ENCODE results near the gene MYCN. TPM values are rescaled to one million over a fixed set of nuclear protein-coding genes. Genes with fewer than 3 reads are reported as not detected.
"Not testable (repeated sequence)": the region's sequence is repeated elsewhere in the genome, so short reads cannot be mapped to it uniquely, and the experiment has no call there.

MYCN gene
- total and polyA plus RNA-seq, 2 experiments from 2014 or later: 8.9 to 16.7 TPM

DNA sequence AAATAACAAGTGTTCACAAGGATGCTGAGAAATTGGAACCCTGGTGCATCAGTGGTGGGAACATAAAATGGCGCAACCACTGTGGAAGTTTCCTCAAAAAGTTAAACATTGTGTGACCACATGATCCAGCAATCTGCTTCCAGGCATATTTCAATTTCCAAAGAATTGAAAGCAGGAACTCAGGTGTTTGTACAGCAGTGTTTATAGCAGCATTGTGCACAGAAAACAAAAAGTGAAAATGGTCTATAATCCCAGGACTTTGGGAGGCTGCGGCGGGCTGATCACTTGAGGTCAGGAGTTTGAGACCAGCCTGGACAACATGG lies 38.6 kb upstream of the MYCN start:
- no peak overlapping the region for H2AFZ ChIP-seq
- H3K4me1 ChIP-seq (ENCODE audit: insufficient read depth): no peaks in the 10 kb centered on the region
- no peaks in the 10 kb centered on the region for H3K9me2 ChIP-seq (replicated peaks; ENCODE audit: insufficient read depth)
- no peaks in the 10 kb centered on the region for H3K36me3 ChIP-seq (replicated peaks; ENCODE audit: insufficient read depth, low read depth)
- no peak overlapping the region for H3K4me3 ChIP-seq
- no peak for DNase-seq (ENCODE audit: low spot score)
- no peaks in the 10 kb centered on the region for H3K27me3 ChIP-seq
- 87% methylated on average over 3 of the region's 3 CpGs for WGBS (ENCODE audit: low lambda C conversion rate, missing lambda C conversion rate)
- no peaks in the 10 kb centered on the region for H3K9me3 ChIP-seq (ENCODE audit: low read depth)
- H4K20me1 ChIP-seq (ENCODE audit: insufficient read depth, poor library complexity, severe bottlenecking): no peaks in the 10 kb centered on the region
- H3K27ac ChIP-seq: no peak overlapping the region
- TF ChIP-seq EZH2 (IDR thresholded peaks at IDR 0.05; ENCODE audit: borderline replicate concordance): no peak
- TF ChIP-seq EZH2phosphoT487 (IDR thresholded peaks at IDR 0.05; ENCODE audit: low read depth, severe bottlenecking, unreplicated experiment): no peak
- TF ChIP-seq, protein P1, sequence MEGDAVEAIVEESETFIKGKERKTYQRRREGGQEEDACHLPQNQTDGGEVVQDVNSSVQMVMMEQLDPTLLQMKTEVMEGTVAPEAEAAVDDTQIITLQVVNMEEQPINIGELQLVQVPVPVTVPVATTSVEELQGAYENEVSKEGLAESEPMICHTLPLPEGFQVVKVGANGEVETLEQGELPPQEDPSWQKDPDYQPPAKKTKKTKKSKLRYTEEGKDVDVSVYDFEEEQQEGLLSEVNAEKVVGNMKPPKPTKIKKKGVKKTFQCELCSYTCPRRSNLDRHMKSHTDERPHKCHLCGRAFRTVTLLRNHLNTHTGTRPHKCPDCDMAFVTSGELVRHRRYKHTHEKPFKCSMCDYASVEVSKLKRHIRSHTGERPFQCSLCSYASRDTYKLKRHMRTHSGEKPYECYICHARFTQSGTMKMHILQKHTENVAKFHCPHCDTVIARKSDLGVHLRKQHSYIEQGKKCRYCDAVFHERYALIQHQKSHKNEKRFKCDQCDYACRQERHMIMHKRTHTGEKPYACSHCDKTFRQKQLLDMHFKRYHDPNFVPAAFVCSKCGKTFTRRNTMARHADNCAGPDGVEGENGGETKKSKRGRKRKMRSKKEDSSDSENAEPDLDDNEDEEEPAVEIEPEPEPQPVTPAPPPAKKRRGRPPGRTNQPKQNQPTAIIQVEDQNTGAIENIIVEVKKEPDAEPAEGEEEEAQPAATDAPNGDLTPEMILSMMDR (IDR thresholded peaks at IDR 0.05; ENCODE audit: poor library complexity): no peak
- no peaks in the 10 kb centered on the region for H3K79me2 ChIP-seq
- no peak overlapping the region for H3K4me2 ChIP-seq

DNA sequence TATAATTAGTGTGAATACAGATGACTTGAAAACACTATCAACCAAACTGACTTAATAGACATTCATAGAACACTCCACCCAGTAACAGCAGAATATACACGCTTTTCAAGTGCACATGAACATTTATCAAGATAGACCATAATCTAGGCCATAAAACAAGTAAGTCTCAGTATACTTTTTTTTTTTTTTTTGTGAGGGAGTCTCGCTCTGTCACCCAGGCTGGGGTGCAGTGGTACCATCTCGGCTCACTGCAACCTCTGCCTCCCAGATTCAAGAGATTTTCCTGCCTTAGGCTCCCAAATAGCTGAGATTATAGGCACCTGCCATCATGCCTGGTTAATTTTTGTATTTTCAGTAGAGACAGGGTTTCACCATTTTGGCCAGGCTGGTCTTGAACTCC lies 36.4 kb upstream of the MYCN start:
- H3K27ac ChIP-seq; H3K79me2 ChIP-seq; H4K20me1 ChIP-seq (ENCODE audit: insufficient read depth, poor library complexity, severe bottlenecking); H3K27me3 ChIP-seq; H3K4me3 ChIP-seq; H3K9me2 ChIP-seq (replicated peaks; ENCODE audit: insufficient read depth); H2AFZ ChIP-seq; H3K4me1 ChIP-seq (ENCODE audit: insufficient read depth); H3K9me3 ChIP-seq (ENCODE audit: low read depth); H3K4me2 ChIP-seq; H3K36me3 ChIP-seq (replicated peaks; ENCODE audit: insufficient read depth, low read depth); DNase-seq (ENCODE audit: low spot score): not testable (repeated sequence)
- 95% methylated on average over 3 of the region's 3 CpGs for WGBS (ENCODE audit: low lambda C conversion rate, missing lambda C conversion rate)

DNA sequence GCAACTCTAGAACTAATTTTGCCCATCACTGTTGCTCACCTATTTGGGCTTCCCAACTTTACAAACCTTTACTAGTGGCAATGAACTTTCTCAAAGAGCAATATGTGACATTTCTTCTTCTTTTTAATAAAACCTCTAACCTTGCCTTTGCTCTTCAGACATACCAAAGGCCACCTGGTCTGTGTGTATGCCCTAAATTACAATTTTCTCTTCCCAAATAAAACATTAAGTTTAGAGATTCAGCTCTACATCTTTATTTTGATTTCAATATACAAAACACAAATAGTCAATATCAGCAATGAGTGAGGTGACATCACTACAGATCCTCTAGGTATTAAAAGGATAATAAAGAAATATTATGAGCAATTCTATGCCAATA lies 35.1 kb upstream of the MYCN start:
- H3K36me3 ChIP-seq (replicated peaks; ENCODE audit: insufficient read depth, low read depth): no peaks in the 10 kb centered on the region
- H4K20me1 ChIP-seq (ENCODE audit: insufficient read depth, poor library complexity, severe bottlenecking): no peaks in the 10 kb centered on the region
- H3K9me2 ChIP-seq (replicated peaks; ENCODE audit: insufficient read depth): no peaks in the 10 kb centered on the region
- no peaks in the 10 kb centered on the region for H3K27me3 ChIP-seq
- H3K9me3 ChIP-seq (ENCODE audit: low read depth): no peaks in the 10 kb centered on the region
- H3K4me2 ChIP-seq: no peak overlapping the region
- no peak overlapping the region for H2AFZ ChIP-seq
- no peak for TF ChIP-seq EZH2 (IDR thresholded peaks at IDR 0.05; ENCODE audit: borderline replicate concordance)
- no peak for DNase-seq (ENCODE audit: low spot score)
- no peaks in the 10 kb centered on the region for H3K79me2 ChIP-seq
- no peaks in the 10 kb centered on the region for H3K4me1 ChIP-seq (ENCODE audit: insufficient read depth)
- H3K27ac ChIP-seq: no peak overlapping the region
- H3K4me3 ChIP-seq: no peak overlapping the region

DNA sequence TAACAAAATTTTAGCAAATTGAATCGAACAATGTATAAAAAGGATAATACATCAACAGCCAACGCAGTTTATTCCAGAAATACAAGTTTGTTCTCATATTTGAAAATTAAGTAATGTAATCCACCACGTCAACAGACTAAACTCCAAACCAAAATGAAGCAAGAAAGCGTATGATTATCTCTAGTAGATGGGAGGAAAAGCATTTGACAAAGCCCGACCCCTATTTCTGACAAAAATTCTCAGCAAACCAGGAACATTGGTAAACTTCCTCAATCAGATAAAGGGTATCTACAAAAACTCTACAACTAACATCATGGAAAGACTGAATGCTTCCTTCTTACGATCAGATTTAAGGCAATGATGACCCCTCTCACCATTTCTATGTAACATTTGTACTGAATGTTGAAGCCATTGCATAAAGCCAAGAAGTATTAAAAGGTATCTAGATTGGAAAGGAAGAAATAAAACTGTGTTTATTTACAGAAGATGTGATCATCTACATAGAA lies 34.3 kb upstream of the MYCN start:
- no peaks in the 10 kb centered on the region for H3K4me1 ChIP-seq (ENCODE audit: insufficient read depth)
- no peak overlapping the region for H3K4me2 ChIP-seq
- no peak overlapping the region for H3K27ac ChIP-seq
- TF ChIP-seq EZH2phosphoT487 (IDR thresholded peaks at IDR 0.05; ENCODE audit: low read depth, severe bottlenecking, unreplicated experiment): no peak
- TF ChIP-seq EZH2 (IDR thresholded peaks at IDR 0.05; ENCODE audit: borderline replicate concordance): no peak
- TF ChIP-seq, protein P1 (IDR thresholded peaks at IDR 0.05; ENCODE audit: poor library complexity): no peak
- WGBS (ENCODE audit: low lambda C conversion rate, missing lambda C conversion rate): 85% methylated on average over 6 of the region's 6 CpGs
- no peaks in the 10 kb centered on the region for H3K36me3 ChIP-seq (replicated peaks; ENCODE audit: insufficient read depth, low read depth)
- DNase-seq (ENCODE audit: low spot score): no peak
- H2AFZ ChIP-seq: no peak overlapping the region
- no peak overlapping the region for H3K4me3 ChIP-seq
- H3K27me3 ChIP-seq: no peaks in the 10 kb centered on the region
- no peaks in the 10 kb centered on the region for H3K9me2 ChIP-seq (replicated peaks; ENCODE audit: insufficient read depth)
- H4K20me1 ChIP-seq (ENCODE audit: insufficient read depth, poor library complexity, severe bottlenecking): no peaks in the 10 kb centered on the region
- no peaks in the 10 kb centered on the region for H3K9me3 ChIP-seq (ENCODE audit: low read depth)
- no peaks in the 10 kb centered on the region for H3K79me2 ChIP-seq

DNA sequence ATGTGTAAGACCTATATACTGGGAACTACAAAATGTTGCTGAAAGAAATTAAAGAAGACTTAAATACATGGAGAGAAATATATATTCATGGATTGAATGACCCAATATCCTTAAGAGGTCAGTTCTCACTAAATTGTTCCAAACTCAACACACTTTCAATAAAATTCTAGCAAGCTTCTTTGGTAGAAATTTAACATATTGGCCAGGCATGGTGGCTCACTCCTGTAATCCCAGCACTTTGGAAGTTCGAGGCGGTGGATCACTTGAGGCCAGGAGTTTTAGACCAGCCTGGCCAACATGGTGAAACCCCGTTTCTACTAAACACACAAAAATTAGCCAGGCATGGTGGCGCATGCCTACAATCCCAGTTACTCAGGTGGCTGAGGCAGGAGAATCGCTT lies 33.6 kb upstream of the MYCN start:
- TF ChIP-seq EZH2phosphoT487 (IDR thresholded peaks at IDR 0.05; ENCODE audit: low read depth, severe bottlenecking, unreplicated experiment) (no peak), EZH2 (IDR thresholded peaks at IDR 0.05; ENCODE audit: borderline replicate concordance) (no peak)
- TF ChIP-seq, protein P1 (IDR thresholded peaks at IDR 0.05; ENCODE audit: poor library complexity): no peak
- Histone ChIP-seq H3K4me2 (no peak overlapping the region), H2AFZ (no peak overlapping the region), H3K4me1 (ENCODE audit: insufficient read depth) (no peaks in the 10 kb centered on the region), H3K79me2 (no peaks in the 10 kb centered on the region), H3K4me3 (no peak overlapping the region), H3K27me3 (no peaks in the 10 kb centered on the region), H4K20me1 (ENCODE audit: insufficient read depth, poor library complexity, severe bottlenecking) (no peaks in the 10 kb centered on the region), H3K9me3 (ENCODE audit: low read depth) (no peaks in the 10 kb centered on the region), H3K36me3 (replicated peaks; ENCODE audit: insufficient read depth, low read depth) (no peaks in the 10 kb centered on the region), H3K27ac (no peak overlapping the region), H3K9me2 (replicated peaks; ENCODE audit: insufficient read depth) (no peaks in the 10 kb centered on the region)
- DNase-seq (ENCODE audit: low spot score): no peak
- WGBS (ENCODE audit: low lambda C conversion rate, missing lambda C conversion rate): 94% methylated on average over 5 of the region's 5 CpGs
